AG10803 (cell line): ENCODE data around the gene PNP.
A peak's percentile ranks its signal among the peaks of the same experiment; 100 is the strongest.

Experiments used
- DNase-seq: peaks from one replicate; pipeline ENCODE4 v3.0.0; 2010; ENCODE audit warnings: low read depth
- H3K4me3 ChIP-seq: 2 replicates; pipeline ENCODE4 v1.5.1; 2011; ENCODE audit warnings: mild to moderate bottlenecking, low read length, control low read depth
- CTCF ChIP-seq: conservative IDR thresholded peaks from 2 replicates; pipeline ENCODE4 v1.5.1; 2011; ENCODE audit warnings: mild to moderate bottlenecking, low read length, control low read depth, inconsistent platforms

Gene PNP

GRCh38 chr14:20428802-20429201, 40.4 kb upstream of the PNP start:
- DNase-seq, result no peak
- H3K4me3 ChIP-seq, result no peak overlapping the region
- TF ChIP-seq CTCF, result no peak

GRCh38 chr14:20429801-20430669, 39.2 kb upstream of the PNP start:
- H3K4me3 ChIP-seq, result no peak overlapping the region
- no peak for DNase-seq
- TF ChIP-seq CTCF, result no peak

GRCh38 chr14:20434701-20435581, 34.3 kb upstream of the PNP start:
- no peak for TF ChIP-seq CTCF
- H3K4me3 ChIP-seq, result peak overlapping the region; percentile 12; the same call in 1 of the 2 replicates
- DNase-seq, result no peak

GRCh38 chr14:20435582-20436362, 33.4 kb upstream of the PNP start, which contains the start of gene KLHL33:
TSS of gene KLHL33 (minus strand) at chr14:20436166. CDS start at chr14:20435811, 355 bp downstream.
- no peak for DNase-seq
- no peak for TF ChIP-seq CTCF
- H3K4me3 ChIP-seq, result peak within 1 kb of the TSS; percentile 12; the same call in 1 of the 2 replicates

GRCh38 chr14:20436363-20436755, 32.8 kb upstream of the PNP start:
- no peak overlapping the region for H3K4me3 ChIP-seq
- peak; percentile 77 for DNase-seq
- no peak for TF ChIP-seq CTCF

- no peak for DNase-seq
- no peak for TF ChIP-seq CTCF
- no peak overlapping the region for H3K4me3 ChIP-seq
These were observed 30.5 kb upstream of the PNP start for GRCh38 chr14:20438664-20439063.
